Measurements from ENCODE around the gene SLC39A9.
A peak's percentile ranks its signal among the peaks of the same experiment; 100 is the strongest.

The SLC39A9 gene

GRCh38 chr14:69398053-69398817 is at the start of gene SLC39A9, which contains the start of gene ERH:
Gene SLC39A9 (plus strand): TSS chr14:69398692. CDS start chr14:69399370, 678 bp downstream.
Gene ERH (minus strand): TSS chr14:69398299. CDS start chr14:69398233, 66 bp downstream.
- DNase-seq (ENCODE audit: low read depth): peak; percentile 96

GRCh38 chr14:69349091-69349777 is 49.3 kb upstream of the SLC39A9 start:
- no peak for DNase-seq (ENCODE audit: low read depth)

GRCh38 chr14:69350892-69351291 is 47.6 kb upstream of the SLC39A9 start:
- no peak for DNase-seq (ENCODE audit: low read depth)

- no peak for DNase-seq (ENCODE audit: low read depth)
Measured at GRCh38 chr14:69351385-69351784, 47.1 kb upstream of the SLC39A9 start.

DNA sequence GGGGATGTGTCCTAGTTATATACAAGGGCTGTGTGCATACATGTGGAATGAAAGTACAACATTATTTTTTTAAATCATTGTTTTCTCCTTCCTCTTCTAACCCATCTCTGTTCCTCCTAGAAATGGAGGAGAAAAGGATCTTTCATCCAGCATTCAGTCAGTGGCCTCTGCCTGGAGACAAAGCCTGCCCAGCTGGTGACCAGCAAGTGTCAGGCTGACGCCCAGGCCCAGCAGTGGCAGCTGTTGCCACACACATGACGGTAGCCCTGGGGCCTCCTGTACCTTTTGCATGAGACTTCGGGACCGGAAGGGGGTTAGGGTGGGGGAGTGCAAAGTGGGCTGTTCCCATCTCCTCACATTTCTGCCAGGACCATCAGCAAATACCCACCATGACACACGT is 46.6 kb upstream of the SLC39A9 start:
- no peak for DNase-seq (ENCODE audit: low read depth)

DNA sequence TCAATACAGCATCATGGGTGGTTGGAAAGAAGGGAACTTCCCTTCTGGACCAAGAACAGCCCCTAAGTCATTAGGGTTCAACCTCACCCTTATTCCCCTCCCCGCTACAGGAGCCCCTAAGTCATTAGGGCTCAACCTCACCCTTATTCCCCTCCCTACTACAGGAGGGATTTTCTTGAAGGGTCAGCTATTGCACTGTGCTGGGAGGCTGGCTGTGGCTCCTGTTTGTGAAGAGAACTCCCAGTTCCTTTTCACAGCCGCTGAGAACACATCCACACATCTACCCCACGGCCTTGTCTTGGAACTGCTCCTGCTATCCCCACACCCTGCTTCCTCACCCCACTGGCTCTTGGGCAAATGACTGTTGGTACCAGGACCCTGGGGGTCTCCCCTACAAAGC is 45.3 kb upstream of the SLC39A9 start:
- DNase-seq (ENCODE audit: low read depth): no peak

DNA sequence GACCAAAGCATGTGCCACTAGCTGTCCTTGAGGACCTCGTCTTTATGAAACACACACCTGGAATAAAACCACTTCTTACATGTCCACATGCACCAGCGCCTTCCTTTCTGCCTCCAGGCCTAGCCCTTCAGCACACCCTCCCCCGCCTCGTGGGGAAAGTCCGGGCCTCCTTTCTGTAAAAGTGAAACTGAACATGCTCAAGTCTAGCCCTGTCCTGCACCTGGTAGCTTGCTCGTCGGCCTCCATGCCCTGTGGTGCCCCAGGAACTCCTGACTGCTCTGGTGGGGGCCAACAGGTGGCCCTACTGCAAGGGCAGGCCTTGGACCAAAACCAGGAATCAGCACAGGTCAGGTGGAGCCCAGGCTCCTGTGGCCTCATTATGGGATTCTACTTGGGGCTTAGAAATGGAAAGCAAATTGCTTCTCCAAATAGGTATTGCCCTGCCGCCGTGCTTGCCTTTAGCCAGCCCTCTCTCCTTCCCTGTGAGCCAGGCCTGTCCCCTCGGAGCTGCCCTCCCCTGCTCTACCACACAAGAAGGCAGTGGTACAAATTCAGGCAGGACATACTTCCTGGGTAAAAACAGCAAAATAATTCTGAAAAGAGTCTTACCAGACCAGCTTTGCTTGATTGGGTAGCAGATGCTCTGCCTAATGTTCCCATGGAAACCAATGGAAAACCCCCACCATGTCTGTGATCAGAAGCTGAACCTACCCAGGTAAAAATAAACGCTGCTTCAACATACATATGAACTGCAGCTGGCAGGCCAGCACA is 43.9 kb upstream of the SLC39A9 start:
- no peak for DNase-seq (ENCODE audit: low read depth)

DNA sequence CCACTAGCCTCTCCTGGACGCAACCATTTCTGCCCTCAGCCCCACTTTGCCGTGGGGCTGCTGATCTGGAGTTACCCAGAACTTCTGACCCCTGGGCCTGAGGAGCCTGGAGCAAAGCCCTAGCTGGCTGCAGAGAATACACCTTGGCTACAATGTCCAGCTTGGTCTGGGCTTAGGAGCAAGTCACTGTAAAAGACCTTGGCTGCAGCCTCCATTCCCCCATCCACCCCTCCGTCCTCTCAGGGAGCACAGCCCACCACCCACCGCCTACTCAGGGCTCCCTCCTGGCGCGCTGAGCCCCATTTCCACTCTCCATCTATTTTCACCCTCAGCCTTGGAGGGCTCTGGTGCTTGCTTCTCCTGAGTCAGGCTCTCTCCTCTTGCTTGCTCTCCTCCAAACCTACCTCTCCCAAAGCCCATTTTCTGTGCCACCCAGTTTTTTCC is 43.3 kb upstream of the SLC39A9 start:
- DNase-seq (ENCODE audit: low read depth): no peak

DNA sequence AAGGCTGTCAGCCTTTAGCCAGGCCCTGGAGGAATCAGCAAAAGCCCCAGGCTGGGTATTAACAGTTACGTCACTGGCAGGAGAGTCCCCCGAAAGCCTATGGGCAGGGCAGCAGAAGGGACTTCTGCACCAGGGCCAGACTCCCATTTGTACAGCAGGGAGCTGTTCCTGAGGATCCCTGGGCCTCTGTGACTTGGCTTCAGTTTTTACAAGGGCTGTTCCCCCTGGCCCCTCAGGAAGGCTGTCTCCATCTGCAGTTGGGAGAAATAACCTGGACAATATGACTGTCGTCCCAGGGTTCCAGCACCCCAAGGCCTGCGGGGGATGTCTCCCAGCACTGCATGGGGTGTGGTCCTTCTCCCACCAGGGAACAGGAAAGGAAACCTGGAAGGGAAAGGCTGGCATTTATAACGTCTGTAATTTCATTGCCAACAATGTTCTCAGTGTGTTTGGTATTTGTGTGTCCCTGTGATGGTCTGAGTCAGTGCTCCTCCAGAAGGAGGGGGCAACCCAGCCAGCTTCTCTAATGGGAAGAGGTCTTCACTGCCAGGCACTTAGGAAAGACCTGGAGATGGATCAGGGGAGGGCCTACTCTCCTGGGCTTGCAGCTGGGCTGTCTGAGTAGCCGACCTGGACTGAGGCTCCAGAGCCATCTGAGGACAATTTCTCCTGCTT is 42.7 kb upstream of the SLC39A9 start:
- DNase-seq (ENCODE audit: low read depth): peak; percentile 52

- DNase-seq (ENCODE audit: low read depth): no peak
Measured at GRCh38 chr14:69356903-69357543, 41.5 kb upstream of the SLC39A9 start.

GRCh38 chr14:69357544-69358200 is 40.8 kb upstream of the SLC39A9 start:
- no peak for DNase-seq (ENCODE audit: low read depth)

DNA sequence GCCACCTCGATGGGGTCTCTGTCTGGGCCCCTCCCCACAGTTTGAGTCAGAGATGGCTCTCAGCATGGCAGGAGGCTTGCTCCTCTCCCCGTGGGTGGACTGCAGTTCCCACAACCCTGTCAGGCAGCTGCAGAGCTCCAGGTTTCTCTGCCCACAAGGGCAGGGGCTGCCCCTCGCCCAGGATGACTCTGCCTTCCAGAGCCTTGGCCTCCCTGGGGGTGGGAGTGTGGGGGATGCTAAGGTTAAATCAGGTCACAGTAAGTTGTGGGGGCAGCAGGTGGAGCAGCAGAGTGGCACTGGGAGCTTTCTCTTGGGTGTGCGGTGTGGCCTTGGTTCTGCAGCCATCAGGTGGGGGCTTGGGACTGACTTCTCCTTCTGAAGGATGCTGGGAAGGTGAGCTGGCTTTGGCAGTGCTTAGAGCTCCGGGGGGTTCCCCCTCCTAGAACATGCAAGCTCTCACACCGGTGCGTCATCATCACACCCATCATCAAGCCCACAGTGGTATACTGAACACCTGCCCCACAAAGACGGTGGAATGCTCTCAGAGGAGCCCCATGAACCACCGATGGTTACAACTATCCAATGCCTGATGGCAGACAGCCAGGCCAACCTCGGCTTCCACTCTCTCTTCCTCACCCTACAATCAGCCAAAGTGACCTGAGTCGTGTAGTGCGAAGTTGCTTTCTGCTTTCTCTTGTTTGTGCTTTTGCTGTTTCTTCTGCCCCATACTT is 40.1 kb upstream of the SLC39A9 start:
- no peak for DNase-seq (ENCODE audit: low read depth)

GRCh38 chr14:69358966-69359365 is 39.5 kb upstream of the SLC39A9 start:
- no peak for DNase-seq (ENCODE audit: low read depth)

GRCh38 chr14:69360438-69361108 is 37.9 kb upstream of the SLC39A9 start:
- DNase-seq (ENCODE audit: low read depth): no peak

DNA sequence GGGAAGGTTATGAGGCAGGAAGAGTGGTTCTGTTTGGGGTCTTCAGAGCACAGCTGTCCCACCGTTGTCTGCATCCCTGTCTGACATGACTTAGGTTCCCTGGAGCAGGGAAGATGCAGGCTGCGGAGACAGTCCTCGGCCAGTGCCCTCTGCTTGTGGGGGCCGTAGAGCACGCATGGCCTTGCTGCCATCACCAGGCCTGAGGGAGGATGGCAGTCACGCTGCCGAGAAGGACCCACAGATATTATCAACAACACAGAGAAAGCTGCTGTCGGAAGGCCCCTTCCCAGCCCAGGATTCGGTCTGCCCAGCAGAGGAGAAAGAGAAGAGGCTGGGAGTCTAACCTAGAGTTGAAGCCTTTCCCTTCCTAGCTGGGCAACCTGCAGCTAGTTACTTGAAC is 35.4 kb upstream of the SLC39A9 start:
- DNase-seq (ENCODE audit: low read depth): no peak

- no peak for DNase-seq (ENCODE audit: low read depth)
Measured at GRCh38 chr14:69363964-69364363, 34.5 kb upstream of the SLC39A9 start.

DNA sequence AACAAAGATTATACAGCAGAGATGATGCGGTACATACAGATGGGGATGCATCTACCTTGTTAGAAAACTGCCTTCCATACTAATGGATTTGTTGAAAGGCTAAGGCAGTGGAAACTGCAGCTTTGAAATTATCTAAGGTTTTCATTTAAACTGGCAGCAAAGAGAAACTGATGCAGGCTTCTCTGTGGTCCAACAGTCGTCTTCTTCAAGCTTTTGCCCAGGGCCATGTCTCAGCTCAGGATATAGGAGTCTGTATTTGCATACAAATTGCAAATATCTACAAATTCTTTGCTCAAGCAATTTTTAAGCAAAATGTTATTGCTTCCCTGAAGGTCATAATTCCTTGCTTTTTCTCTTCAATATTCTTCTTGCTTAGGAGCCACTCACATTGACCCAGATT is 34.1 kb upstream of the SLC39A9 start:
- no peak for DNase-seq (ENCODE audit: low read depth)

- DNase-seq (ENCODE audit: low read depth): no peak
Measured at GRCh38 chr14:69366069-69366468, 32.4 kb upstream of the SLC39A9 start.

DNA sequence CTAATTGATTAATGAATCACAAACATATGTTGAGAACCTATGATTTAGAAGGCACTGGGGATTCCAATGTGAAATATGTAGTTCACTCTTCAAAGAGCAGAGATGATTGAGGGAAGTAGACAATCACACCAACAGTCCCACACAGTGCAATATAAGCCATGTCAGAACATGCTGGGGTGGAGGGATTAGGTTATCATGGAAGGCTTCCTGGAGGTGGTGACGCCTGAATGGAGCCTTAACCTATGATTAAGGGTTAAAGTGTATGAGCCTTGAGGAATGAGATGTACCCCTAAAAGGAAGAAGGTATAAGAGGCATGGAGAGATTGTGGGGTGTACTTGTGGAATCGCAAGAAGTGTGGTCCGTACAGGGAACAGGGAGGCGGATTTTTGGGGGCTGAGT is 31.7 kb upstream of the SLC39A9 start:
- no peak for DNase-seq (ENCODE audit: low read depth)

- DNase-seq (ENCODE audit: low read depth): no peak
Measured at GRCh38 chr14:69368381-69368780, 30.1 kb upstream of the SLC39A9 start.

Data from stromal cell of bone marrow (primary cell).